Stimulated activated CD4-positive, alpha-beta T cell treated with anti-CD3 and anti-CD28 coated beads, Interleukin-1b, Interleukin-23, amount 100 ng/mL, for 1 hour (primary cell): Measurements from ENCODE around the gene L3MBTL4.

Experiments
- DNase-seq, 2 donors: peaks; one replicate each; pipeline ENCODE4 v3.0.0-alpha.2; 2020; ENCODE audit warnings: low read depth in 2 of 2

The L3MBTL4 gene

GRCh38 chr18:5987249-5987648 is 427.5 kb downstream of the L3MBTL4 start:
- no peak for DNase-seq

- DNase-seq, result no peak
Observed at GRCh38 chr18:5986257-5986931, 428.3 kb downstream of the L3MBTL4 start.

- no peak for DNase-seq
Observed at GRCh38 chr18:5984245-5984644, 430.5 kb downstream of the L3MBTL4 start.

- no peak for DNase-seq
Observed at GRCh38 chr18:5983488-5983887, 431.2 kb downstream of the L3MBTL4 start.

GRCh38 chr18:5982332-5982731 is 432.4 kb downstream of the L3MBTL4 start:
- no peak for DNase-seq

GRCh38 chr18:5980721-5981120 is 434.0 kb downstream of the L3MBTL4 start:
- no peak for DNase-seq

GRCh38 chr18:5979971-5980457 is 434.7 kb downstream of the L3MBTL4 start:
- no peak for DNase-seq

- DNase-seq, result no peak
Observed at GRCh38 chr18:5979176-5979888, 435.4 kb downstream of the L3MBTL4 start.

- no peak for DNase-seq
Observed at GRCh38 chr18:5977022-5977421, 437.7 kb downstream of the L3MBTL4 start.

GRCh38 chr18:5975111-5976002 is 439.4 kb downstream of the L3MBTL4 start:
- no peak for DNase-seq

GRCh38 chr18:5974696-5975095 is 440.0 kb downstream of the L3MBTL4 start:
- no peak for DNase-seq

GRCh38 chr18:5973099-5973498 is 441.6 kb downstream of the L3MBTL4 start:
- no peak for DNase-seq

- no peak for DNase-seq
Observed at GRCh38 chr18:5972298-5972697, 442.4 kb downstream of the L3MBTL4 start.

GRCh38 chr18:5969989-5970403 is 444.7 kb downstream of the L3MBTL4 start:
- no peak for DNase-seq

- DNase-seq, result no peak
Observed at GRCh38 chr18:5969355-5969988, 445.2 kb downstream of the L3MBTL4 start.

- DNase-seq, result no peak
Observed at GRCh38 chr18:5967666-5968065, 447.0 kb downstream of the L3MBTL4 start.

GRCh38 chr18:5967007-5967406 is 447.7 kb downstream of the L3MBTL4 start:
- DNase-seq, result no peak

GRCh38 chr18:5966514-5966913 is 448.2 kb downstream of the L3MBTL4 start:
- no peak for DNase-seq

- DNase-seq, result no peak
Observed at GRCh38 chr18:5964996-5965395, 449.7 kb downstream of the L3MBTL4 start.

GRCh38 chr18:5964596-5964995 is 450.1 kb downstream of the L3MBTL4 start:
- DNase-seq, result no peak

- DNase-seq, result no peak
Observed at GRCh38 chr18:5964108-5964507, 450.6 kb downstream of the L3MBTL4 start.

GRCh38 chr18:5963267-5963666 is 451.4 kb downstream of the L3MBTL4 start:
- no peak for DNase-seq
